ENCODE measurements around the gene ASTE1.

GRCh38 chr3:131072099-131072559, 45.5 kb upstream of the ASTE1 start:
- no peak for TF ChIP-seq CTCF (conservative IDR thresholded peaks at IDR 0.05; ENCODE audit: low read depth, low read length)
- no peak for TF ChIP-seq EZH2 (IDR thresholded peaks at IDR 0.05; ENCODE audit: borderline replicate concordance, low read depth, low read length, poor library complexity, severe bottlenecking)
